ENCODE data around the gene UTRN. TPM values are rescaled to one million over a fixed set of nuclear protein-coding genes. Genes with fewer than 3 reads are reported as not detected.

UTRN gene
- total and polyA plus RNA-seq, 7 donors = 9.0 to 143 (median 36.7) TPM

DNA sequence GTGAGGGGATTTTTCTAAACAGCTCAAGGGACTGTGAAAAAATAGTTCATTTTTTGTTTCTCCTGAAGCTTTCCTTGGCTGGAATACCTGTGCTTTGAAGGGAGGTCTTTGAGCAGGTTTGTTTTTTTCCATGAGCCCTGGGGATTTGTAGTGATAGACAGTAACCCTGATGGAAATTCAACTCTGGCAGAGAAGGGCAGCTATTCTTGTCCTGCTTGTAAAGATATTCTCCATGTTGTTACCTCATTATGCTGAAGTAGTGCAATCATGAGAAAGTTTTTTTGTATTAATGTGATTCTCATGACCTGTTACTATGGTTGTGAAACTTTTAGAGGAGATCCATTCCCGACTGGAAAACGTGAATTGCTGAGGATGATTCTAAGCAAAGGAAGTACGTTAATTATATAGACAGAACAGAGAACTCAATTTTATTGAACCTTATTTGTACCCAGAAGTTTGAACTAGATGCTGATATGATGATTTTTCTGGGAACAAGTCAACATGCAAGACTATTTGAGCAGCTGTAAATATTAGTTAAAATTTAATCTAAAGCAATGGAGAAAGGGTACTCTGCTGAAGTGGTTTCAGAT is 12.5 kb downstream of the UTRN start:
- 10 to 69% methylated on average over 3 of the region's 3 CpGs for WGBS, 2 donors
- intact Hi-C loops (cut with DNase I) = no loop called here
- no peak for DNase-seq
- TF ChIP-seq POLR2AphosphoS5 (IDR thresholded peaks at IDR 0.05) (peak in 1 of 4 donors; percentile 3), EP300 (IDR thresholded peaks at IDR 0.05) (no peak)
- Histone ChIP-seq H3K4me3 (no peak overlapping the region), H3K27me3 (no peaks in the 10 kb centered on the region), H3K36me3 (peaks cover 0 to 5% (median 0%) of the 10 kb centered on the region in 4 donors), H3K4me1 (peaks cover 0 to 18% (median 12%) of the 10 kb centered on the region in 4 donors), H3K9me3 (no peaks in the 10 kb centered on the region), H3K27ac (peak overlapping the region in 3 of 4 donors; percentile 39 to 67 (median 57))

- intact Hi-C loops (cut with DNase I) = no loop called here
- Histone ChIP-seq H3K27ac (peak overlapping the region in 2 of 4 donors; percentile 39 to 67), H3K27me3 (no peaks in the 10 kb centered on the region), H3K4me1 (peaks cover 0 to 18% (median 12%) of the 10 kb centered on the region in 4 donors), H3K9me3 (no peaks in the 10 kb centered on the region), H3K36me3 (peaks cover 0 to 5% (median 0%) of the 10 kb centered on the region in 4 donors), H3K4me3 (no peak overlapping the region)
- 17 to 58% methylated on average over 5 of the region's 5 CpGs for WGBS, 2 donors
- no peak for DNase-seq
- TF ChIP-seq CTCF (IDR thresholded peaks at IDR 0.05) = no peak
- TF ChIP-seq POLR2AphosphoS5 (IDR thresholded peaks at IDR 0.05) = no peak
Observed at GRCh38 chr6:144298194-144298593, 13.1 kb downstream of the UTRN start.

DNA sequence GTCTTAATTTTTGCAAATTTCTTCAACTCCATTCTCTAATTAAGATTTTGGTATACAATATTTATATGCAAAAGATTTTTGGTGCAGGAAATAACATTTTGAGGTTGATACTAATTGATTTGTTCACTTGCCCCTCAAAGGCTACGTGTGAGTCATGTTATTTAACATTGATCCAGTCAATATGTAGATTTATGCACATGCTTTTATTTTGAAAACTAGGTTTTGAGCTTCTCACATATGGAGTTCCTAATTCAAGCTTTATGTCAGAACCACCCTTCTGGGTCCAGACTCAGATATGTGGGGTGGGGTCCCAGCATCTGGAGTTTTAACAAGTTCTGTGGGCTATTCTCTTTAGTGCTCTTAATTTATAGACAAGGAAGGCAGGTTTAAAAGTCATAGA is 13.8 kb downstream of the UTRN start:
- WGBS, 2 donors = 90 to 92% methylated on average over 1 of the region's 1 CpG
- TF ChIP-seq POLR2AphosphoS5 (IDR thresholded peaks at IDR 0.05) = no peak
- Histone ChIP-seq H3K9me3 (no peaks in the 10 kb centered on the region), H3K4me3 (no peak overlapping the region), H3K27me3 (no peaks in the 10 kb centered on the region), H3K4me1 (peaks cover 0 to 18% (median 12%) of the 10 kb centered on the region in 4 donors), H3K36me3 (peaks cover 0 to 5% (median 0%) of the 10 kb centered on the region in 4 donors), H3K27ac (no peak overlapping the region)
- intact Hi-C loops (cut with DNase I) = no loop called here
- DNase-seq = no peak

DNA sequence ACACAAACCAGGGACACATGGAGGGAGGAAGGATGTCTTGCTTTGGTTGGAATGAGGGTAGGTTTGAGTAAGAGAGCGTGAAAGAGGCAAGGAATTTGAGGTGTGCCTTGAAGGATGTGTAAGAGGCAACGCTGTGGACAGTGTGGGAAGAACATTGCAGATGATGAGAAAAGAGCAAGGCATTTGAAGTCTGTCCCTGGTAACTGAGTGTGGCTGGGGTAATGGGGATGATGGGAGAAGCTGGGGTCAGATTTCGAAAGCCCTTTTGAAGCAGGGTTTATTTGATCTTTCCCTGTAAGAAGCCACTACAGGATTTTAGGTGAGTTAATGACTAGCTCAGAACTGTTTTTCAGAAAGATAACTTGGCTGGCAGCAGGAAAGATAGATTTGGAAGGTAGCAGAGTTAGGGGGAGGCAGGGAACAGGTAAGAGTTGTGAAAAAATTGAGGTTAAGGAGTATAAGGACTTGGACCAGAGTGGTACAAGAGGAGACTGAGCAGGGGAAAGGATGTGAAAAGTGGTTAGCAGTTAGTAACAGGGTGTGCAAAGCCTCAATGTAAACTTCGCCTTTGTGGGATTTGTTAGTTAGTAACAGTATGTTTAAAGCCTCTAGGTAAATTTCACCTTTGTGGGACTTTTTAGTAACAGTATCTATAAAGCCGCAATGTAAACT is 17.7 kb downstream of the UTRN start:
- no peaks in the 10 kb centered on the region for H3K36me3 ChIP-seq
- 94% methylated on average over 5 of the region's 5 CpGs for whole genome bisulfite sequencing, 2 donors
- DNase-seq = no peak
- H3K9me3 ChIP-seq = no peaks in the 10 kb centered on the region
- H3K27me3 ChIP-seq = no peaks in the 10 kb centered on the region
- intact Hi-C loops (cut with DNase I) = no loop called here
- no peak overlapping the region for H3K4me3 ChIP-seq
- peaks cover 0 to 2% (median 0%) of the 10 kb centered on the region in 4 donors for H3K4me1 ChIP-seq
- TF ChIP-seq POLR2A (IDR thresholded peaks at IDR 0.05) (no peak), POLR2AphosphoS5 (IDR thresholded peaks at IDR 0.05) (no peak), EP300 (IDR thresholded peaks at IDR 0.05) (no peak), CTCF (IDR thresholded peaks at IDR 0.05) (no peak)
- H3K27ac ChIP-seq = no peak overlapping the region

GRCh38 chr6:144304223-144304848 is 19.2 kb downstream of the UTRN start:
- Histone ChIP-seq H3K4me3 (no peak overlapping the region), H3K36me3 (peaks cover 0 to 6% (median 5%) of the 10 kb centered on the region in 4 donors), H3K4me1 (no peaks in the 10 kb centered on the region), H3K27me3 (no peaks in the 10 kb centered on the region), H3K27ac (no peak overlapping the region), H3K9me3 (no peaks in the 10 kb centered on the region)
- intact Hi-C loops (cut with DNase I) = no loop called here
- no peak for TF ChIP-seq POLR2A (IDR thresholded peaks at IDR 0.05)
- 79% methylated on average over 4 of the region's 4 CpGs for WGBS, 2 donors
- DNase-seq = no peak

GRCh38 chr6:144305567-144305966 is 20.4 kb downstream of the UTRN start:
- H3K27ac ChIP-seq = no peak overlapping the region
- H3K4me3 ChIP-seq = no peak overlapping the region
- H3K27me3 ChIP-seq = no peaks in the 10 kb centered on the region
- H3K4me1 ChIP-seq = no peaks in the 10 kb centered on the region
- 90 to 93% methylated on average over 1 of the region's 1 CpG for WGBS, 2 donors
- H3K36me3 ChIP-seq = peaks cover 0 to 12% (median 5%) of the 10 kb centered on the region in 4 donors
- intact Hi-C loops (cut with DNase I) = no loop called here
- no peaks in the 10 kb centered on the region for H3K9me3 ChIP-seq
- TF ChIP-seq POLR2A (IDR thresholded peaks at IDR 0.05) (no peak), POLR2AphosphoS5 (IDR thresholded peaks at IDR 0.05) (no peak), CTCF (IDR thresholded peaks at IDR 0.05) (no peak), EP300 (IDR thresholded peaks at IDR 0.05) (no peak)
- no peak for DNase-seq

Measured in sigmoid colon (tissue), 7 donors.